OCI-LY1 (cell line): ENCODE data around the gene FRMD3.

ENCODE experiments used
- EZH2 ChIP-seq: fragments of 200-600 bp; sonication (generic), shearing (Covaris generic); IDR thresholded peaks from 2 replicates; pipeline ENCODE4 v1.8.0; 2017; ENCODE audit warnings: borderline replicate concordance, mixed run types, mild to moderate bottlenecking, antibody characterized with exemption, low read length, moderate library complexity, mixed read lengths
- TF ChIP-seq, protein P1 (sequence below): fragments of 200-600 bp; sonication (generic), shearing (Covaris generic); IDR thresholded peaks from 2 replicates; pipeline ENCODE4 v1.5.1; 2017; ENCODE audit warnings: mild to moderate bottlenecking, antibody characterized with exemption, low read length, moderate library complexity, mixed read lengths

DNA sequence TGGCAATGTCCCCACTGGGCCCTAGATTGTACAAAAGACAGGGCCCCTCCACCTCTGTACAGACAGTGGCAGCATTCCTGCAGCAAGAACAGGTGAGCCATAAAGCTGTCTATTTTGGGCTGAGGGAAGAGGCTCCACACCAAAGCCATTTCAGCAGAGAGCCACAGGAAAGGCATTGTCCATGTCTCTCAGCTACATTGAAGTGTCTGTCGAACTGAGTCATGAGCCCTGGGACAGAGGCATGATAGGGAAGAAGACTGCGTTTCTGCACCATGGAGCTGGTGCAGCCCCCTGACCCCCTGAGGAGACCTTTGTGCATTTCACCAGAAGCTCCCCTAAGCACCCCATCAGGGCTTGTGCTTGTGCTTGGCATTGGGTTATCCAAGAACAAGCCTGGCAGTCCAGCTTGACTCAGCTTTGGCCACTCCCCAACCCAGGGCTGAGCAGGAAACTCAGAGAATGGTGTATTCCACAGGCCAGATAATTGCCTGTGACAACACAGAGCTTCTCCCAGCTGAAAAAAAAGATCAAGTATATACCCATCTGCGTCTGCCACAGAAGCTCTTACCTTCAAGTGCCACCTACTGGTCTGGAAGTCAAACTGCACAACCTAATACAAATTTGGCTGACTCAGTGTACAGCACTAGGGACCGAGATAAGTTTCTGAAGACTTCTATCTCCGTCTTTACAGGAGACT, 5.9 kb upstream of the FRMD3 start:
- no peak for TF ChIP-seq EZH2
- TF ChIP-seq, protein P1, sequence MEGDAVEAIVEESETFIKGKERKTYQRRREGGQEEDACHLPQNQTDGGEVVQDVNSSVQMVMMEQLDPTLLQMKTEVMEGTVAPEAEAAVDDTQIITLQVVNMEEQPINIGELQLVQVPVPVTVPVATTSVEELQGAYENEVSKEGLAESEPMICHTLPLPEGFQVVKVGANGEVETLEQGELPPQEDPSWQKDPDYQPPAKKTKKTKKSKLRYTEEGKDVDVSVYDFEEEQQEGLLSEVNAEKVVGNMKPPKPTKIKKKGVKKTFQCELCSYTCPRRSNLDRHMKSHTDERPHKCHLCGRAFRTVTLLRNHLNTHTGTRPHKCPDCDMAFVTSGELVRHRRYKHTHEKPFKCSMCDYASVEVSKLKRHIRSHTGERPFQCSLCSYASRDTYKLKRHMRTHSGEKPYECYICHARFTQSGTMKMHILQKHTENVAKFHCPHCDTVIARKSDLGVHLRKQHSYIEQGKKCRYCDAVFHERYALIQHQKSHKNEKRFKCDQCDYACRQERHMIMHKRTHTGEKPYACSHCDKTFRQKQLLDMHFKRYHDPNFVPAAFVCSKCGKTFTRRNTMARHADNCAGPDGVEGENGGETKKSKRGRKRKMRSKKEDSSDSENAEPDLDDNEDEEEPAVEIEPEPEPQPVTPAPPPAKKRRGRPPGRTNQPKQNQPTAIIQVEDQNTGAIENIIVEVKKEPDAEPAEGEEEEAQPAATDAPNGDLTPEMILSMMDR, result peak; percentile 76
